Stimulated activated CD4-positive, alpha-beta T cell treated with anti-CD3 and anti-CD28 coated beads, TNF-alpha, amount 100 ng/mL, for 4 hours (primary cell): ENCODE results near the gene ALPL.
A peak's percentile ranks its signal among the peaks of the same experiment; 100 is the strongest.
"Not testable (repeated sequence)": the region's sequence is repeated elsewhere in the genome, so short reads cannot be mapped to it uniquely, and the experiment has no call there.

Source experiments
- DNase-seq, 3 experiments: peaks; one replicate each; pipeline ENCODE4 v3.0.0-alpha.2; 2020; ENCODE audit warnings: low read depth in 3 of 3

Gene ALPL

DNA sequence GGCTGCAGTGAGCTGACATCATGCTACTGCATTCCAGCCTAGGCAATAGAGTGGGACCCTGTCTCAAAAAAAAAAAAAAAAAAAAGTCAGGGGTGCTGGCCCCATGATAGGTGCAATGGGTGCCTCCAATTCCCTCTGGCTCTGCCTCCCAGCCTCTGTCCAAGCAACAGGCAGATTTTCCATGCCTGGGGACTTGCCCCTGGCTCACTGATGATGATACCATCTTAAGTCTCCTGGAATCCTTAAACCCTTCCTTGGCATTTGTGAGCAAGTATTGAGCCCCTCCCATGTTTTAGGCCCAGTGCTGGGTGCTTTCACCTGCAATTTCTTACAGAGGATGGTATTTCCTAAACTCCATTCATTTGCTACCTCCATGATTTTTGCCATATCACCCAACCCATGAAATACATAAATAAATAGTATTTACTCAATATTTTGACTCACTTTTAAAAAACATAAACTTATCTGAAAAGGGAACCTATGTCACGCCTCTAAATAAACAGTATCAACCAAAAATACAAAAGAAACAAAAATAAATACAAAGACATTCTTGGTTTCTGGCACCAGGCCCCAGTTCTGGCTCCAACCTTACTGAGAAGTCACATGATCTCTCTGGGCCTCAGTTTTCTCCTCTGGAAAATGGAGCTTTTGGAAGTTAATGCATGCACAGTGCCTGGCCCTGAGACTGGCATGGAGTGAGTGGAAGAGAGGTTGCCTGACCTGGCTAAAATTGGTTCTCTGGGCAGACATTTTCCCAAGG lies 1.5 kb upstream of the ALPL start:
- DNase-seq = no peak

DNA sequence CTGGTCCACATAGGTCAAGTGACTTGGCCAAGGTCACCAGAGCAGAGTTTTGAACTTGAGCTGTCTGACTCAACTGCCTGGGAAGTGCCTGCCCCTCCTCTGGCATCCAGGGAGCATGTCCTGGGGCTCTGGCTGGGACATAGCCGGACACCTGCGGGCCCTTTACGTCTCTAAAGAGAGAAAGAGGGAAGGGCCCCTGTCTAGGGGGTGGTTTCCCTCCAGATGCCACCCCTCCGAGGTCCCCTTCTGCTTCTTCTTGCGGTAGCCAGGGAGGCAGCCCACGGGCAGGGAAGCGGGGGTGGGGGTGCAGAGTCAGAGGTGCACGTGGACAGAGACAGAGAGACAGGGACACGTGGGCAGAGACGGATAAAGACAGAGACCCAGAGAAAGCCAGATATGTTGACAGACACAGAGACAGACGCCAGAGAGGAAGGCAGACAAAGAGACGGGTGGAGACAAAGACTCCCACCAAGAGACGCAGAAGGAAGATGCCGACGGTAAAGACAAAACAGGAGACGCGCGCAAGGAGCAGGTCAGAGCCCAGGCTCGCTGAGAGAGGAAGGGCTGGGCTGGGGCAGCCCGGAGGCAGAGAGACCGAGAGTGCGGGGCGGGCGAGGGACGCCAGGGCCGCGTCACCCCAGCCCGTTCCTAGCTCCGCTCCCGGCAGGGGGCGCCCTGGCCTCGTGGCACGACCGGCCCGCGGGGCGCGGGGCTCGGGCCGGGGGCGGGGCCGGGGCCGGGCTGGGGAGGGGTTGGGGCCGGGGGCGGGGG lies 458 bp upstream of the ALPL start:
- DNase-seq = peak; percentile 35 to 58 (median 39)

DNA sequence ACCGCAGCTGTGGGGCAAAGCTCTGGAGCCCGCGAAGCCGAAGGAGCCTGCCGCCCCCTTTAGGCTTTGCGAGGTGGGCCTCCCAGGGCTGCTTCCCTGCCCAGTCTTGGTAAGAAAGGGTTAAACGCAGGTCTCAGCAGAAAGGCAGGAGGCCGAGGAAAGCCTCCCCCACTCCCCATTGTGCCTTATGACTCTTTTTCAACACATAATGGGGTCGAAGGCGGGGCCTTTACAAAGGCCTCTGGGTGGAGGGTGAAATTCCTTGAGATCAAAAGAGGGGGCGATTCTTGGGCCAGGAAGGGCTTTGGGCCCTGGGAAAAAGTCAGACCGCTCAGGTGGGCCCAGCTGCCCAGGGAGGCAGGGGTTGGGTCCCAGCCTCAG lies 880 bp downstream of the ALPL start:
- no peak for DNase-seq

DNA sequence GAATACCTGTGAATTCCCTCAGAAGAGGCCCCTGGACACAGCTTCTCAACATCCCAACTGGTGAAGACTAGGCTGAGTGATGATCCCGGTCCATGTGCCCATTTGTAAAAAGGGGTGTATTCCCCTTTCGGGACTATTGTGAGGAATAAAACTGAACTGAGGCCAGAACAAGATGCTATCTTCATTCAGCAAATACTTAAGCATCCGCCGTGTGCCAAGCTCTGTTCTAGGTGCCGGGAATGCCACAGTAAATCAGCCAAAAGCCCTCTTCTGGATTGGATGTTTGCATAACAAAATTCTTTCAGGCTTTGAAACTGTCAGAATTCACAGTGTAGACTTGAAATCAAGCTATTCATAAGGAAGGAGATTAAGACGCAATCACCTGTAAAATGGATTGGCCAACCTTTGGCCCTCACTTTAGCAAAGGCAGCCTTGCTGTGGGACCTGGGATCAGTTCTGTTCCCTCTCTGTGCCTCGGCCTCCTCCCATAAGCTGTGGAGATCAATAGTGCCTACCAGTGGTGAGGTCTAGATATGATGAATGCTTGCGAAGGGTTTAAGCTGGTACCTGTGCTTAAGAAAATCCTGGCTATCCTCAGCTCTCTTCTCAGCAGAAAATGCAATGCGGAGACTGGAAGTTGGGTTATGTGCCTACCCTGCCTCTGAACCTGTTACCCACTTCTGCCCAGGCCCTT lies 1.8 kb downstream of the ALPL start:
- DNase-seq = no peak

DNA sequence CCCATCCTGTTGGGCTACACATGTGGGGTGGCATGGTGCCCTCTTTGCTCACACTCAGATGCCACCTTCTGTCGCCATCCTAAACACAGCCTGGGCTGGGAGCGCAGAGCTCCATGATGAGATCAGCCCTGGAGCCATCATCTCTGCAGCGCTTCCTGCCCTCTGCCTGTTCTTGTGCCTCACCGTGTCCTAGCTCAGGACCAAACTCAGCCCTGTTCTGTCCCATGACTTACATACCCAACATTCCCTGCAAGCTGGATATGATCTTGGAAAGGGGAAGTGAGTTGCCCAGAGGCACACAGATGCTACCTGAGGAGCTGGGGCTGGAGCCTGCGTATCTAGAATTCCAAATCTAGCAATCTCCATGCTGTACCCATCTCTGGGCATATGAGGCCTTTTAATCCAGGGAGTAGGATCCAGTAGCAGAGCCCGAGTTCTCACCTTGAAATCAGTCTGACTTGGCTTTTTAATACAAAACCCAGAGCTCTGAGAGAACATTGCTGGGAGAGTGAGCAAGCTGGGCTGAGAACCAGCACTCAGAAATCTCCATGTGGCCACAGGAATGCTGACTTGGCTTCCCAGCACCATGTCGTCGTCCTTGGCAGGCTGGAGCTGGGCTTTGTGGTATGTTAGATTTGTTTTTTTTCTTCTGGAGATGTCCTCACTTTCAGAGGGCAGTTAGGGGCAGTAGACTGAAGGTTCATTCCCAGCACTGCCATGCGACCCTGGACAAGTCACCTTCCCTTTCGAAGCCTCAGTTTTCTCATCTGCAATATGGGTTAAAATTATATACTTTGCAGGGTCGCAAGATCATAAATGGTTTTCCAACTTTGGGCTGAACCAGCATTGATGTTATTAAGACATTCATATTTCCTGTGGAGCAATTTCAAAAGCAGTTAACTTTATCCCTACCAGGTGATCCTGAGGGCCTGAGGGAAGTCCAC lies 2.6 kb downstream of the ALPL start:
- no peak for DNase-seq

DNA sequence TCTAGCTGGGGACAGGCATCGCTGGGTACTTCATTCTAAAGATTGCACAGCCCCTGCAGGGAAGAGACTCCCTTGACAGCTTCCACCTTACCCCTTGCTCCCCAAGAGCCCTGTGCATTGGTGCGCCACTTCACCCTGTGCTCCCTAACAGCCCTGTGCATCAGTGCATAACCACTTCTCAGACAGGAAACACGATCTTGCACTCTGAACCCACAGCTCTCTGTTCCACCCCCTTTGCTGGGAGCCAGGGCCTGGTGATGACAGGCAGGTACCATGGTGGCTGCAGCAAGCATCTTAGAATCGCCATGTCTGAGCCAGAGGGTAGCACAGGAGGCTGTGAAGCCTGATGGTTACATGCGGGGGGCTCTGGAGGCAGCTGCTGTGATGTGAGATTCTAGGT lies 5.0 kb downstream of the ALPL start:
- no peak for DNase-seq

DNA sequence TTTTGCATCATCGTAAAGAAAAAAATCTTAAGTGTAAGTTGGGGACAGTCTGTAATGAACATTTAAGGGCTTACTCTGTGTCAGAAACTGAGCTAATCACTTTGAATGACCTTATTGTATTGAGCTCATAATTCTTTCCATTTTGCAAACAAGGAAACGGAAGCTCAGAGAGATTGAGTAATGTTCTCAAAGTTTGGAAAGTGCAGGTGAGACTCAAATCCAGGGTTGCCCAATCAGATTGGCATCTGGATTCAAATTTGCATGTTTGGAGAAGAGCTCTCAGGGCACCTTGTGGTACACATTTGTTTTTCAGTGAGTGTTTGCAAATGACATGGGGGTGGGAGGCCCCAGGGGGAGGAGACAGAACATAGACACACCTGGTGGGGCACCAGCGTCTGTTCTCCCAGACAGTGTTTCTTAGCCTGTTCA lies 8.0 kb downstream of the ALPL start:
- DNase-seq = no peak

DNA sequence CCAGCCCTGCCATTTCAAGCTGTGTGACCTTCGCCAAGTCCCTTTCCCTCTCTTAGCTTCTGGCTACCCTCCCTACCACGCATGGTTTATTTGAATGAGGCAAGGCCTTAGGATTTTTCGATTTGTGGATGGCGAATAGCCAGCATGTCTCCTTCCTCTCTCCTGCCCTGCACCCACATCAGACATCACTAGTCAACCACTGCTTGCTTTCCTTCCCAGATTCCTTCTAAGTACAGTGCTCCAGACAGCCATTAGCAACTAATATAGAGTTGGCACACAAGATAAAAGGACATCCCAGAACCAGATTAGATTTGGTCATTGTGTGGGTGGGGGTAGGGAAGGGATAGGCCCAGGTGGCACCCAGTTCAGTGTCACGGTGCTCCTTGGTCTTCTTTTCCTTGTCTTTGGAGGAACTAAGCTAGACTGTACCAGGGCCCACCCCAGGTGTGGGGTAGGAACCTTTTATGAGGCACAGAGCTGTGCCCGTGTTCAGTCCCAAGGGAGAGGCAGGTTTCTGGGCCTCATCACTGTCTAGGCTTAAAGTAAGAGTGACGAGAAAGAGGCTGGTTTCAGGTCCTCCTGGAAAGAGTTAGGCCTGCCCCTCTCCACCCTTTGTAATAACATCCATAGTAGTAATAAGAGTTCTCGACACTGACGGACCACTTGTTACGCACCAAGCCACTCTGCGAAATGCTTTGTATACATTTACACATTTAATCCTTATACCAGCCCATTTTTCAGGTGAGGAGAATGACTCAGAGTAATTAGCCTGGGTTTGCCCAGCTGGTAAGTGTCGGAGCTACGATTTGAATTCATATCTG lies 8.6 kb downstream of the ALPL start:
- DNase-seq = no peak

DNA sequence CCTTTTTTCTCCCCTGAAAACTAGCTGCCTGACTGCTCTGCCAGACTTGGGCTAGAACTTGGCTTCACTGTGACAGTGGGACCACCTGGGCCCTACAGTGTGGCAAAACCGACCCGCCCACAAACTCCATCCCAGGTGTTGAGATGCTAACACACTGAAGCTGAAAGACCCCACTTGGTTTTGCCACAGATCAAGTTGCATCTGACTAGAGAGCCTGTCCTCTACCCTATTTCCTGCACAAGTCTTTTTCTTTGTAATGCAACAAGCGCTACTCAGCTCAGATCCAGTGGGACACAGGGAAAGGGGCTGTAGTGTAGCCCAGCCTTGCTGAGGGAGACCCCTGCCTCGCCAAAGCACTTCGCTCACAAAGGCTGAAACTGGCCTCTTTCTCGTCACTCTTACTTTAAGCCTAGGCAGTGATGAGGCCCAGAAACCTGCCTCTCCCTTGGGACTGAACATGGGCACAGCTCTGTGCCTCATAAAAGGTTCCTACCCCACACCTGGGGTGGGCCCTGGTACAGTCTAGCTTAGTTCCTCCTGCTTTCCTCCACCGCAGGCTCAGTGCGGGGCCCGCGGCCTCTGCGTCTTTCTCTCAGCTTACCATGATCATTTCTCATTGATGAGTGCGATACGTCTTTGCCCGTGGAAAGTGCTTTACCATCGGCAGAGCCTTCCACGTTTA lies 9.7 kb downstream of the ALPL start:
- no peak for DNase-seq

DNA sequence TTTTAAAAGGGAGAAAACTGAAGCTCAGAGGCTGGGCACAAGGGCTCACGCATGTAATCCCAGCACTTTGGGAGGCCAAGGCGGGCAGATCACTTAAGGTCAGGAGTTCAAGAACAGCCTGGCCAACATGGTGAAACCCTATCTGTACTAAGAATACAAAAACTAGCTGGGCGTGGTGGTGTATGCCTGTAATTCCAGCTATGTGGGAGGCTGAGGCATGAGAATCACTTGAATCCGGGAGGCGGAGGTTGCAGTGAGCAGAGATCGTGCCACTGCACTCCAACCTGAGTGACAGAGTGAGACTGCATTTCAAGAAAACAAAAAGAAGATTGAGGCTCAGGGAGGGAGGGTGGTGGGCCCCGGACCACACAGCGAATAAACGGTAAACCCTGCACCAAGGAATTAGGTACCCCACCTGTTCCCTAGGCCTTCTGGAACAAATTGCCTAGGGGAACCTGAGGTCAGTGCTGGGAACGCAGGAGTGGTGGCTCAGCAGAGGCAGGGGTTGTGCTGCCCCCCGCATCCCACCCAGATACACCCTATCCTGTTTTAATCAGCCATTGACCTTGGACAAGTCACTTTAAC lies 10.4 kb downstream of the ALPL start:
- DNase-seq = not testable (repeated sequence)

DNA sequence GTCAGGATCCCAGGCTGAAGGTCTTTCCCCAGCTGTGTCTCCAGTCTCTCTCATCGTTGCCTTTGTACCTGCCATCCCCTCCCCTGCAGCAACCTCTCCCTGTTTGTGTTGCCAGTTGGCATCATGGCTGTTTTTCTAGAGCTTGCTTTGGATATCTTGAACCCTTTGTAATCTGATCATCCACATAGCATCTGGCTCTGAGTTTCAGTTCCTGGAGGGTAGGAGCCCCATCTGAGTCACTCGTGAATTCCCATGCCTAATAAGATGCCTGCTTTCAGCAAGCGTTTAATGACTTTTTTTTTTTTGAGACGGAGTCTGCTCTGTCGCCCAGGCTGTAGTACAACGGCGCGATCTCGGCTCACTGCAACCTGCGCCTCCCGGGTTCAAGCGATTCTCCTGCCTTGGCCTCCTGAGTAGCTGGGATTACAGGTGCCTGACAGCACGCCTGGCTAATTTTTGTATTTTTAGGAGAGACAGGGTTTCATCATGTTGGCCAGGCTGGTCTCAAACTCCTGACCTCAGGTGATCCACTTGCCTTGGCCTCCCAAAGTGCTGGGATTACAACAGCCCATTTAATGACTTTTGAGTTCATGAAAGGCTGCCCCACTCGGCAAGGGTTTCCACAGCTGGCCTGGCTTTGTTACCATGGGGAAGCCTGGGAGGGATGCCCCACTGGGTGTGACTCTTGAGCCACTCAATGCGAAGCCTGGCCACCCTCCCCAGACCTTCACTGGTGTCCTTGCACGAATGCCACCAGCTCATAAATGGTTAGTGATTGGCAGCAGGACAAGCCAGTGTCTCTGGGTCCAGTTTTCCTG lies 11.9 kb downstream of the ALPL start:
- no peak for DNase-seq

DNA sequence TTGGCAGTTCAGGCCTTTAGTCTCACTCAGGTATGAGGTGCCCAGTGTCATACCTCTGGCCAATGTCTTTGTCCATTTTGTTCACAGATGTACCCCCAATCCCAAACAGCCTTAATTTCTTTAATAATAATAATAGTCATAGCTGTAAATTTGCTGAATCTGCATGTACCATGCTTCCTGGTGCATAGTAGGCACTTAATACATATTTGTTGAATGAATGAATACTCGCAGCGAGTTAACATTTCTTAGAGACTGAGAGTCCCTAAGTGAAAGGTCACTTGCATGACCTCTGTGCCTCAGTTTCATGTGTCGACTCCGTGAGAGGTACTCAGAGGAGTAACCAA lies 12.5 kb downstream of the ALPL start:
- DNase-seq = no peak

DNA sequence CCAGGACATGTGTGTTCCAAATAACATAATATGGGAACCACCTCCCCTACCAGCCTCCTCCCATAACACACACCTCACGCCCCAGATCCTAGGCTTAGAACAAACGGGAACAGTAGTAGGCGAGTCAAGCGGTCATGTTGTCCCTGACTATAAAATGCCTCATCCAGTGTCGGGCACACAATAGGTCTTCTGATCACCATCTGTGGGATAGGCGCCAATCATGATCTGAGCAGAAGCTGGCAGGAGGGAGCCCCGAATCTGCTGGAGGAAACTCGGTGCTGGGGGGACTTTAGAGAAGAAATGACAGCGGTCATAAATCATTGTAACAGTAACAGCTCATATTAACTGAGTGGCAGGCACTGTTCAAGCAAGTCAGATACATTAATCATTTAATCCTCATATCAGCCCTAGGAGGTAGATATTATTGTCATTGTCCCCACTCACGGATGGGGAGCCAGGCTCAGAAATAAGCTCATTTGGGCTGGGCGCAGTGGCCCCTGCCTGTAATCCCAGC lies 13.4 kb downstream of the ALPL start:
- no peak for DNase-seq

DNA sequence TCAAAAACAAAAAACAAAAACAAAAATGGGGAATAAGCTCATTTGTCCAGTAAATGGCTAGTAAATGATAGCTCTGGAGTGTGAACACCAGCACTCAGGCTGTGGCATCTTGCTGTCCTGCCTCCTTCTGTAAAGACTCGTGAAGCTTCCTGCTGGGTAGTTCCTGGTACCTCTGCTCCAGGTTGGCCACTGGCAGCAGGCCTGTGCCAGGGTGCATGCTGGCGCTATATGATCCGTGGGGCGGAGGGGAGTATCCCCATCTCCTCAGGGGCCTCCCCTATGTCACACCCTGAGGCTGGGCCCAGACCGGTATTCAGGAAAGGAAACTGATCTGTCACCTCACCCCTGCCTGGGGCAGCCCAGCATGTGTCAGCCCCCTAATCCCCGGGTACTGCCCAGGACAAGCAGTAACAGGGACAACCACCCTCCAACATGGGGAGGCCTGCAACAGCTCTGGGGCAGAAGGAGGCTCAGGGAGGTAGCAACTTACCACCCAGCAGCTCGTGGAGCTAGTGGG lies 14.1 kb downstream of the ALPL start:
- DNase-seq = no peak

DNA sequence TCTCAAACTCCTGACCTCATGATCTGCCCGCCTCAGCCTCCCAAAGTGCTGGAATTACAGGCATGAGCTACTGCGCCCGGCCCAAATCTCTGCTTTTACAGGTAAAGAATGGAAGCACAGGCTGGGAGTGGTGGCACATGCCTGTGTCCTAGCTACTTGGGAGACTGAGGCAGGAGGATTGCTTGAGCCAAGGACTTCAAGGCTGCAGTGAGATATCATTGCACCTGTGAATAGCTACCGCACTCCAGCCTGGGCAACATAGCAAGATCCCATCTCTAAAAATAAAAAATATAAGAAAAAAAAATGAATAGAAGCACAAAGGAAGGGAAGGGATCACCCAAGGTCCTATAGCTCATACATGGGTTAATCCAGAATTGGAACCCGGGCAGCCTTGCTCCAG lies 15.0 kb downstream of the ALPL start:
- no peak for DNase-seq

DNA sequence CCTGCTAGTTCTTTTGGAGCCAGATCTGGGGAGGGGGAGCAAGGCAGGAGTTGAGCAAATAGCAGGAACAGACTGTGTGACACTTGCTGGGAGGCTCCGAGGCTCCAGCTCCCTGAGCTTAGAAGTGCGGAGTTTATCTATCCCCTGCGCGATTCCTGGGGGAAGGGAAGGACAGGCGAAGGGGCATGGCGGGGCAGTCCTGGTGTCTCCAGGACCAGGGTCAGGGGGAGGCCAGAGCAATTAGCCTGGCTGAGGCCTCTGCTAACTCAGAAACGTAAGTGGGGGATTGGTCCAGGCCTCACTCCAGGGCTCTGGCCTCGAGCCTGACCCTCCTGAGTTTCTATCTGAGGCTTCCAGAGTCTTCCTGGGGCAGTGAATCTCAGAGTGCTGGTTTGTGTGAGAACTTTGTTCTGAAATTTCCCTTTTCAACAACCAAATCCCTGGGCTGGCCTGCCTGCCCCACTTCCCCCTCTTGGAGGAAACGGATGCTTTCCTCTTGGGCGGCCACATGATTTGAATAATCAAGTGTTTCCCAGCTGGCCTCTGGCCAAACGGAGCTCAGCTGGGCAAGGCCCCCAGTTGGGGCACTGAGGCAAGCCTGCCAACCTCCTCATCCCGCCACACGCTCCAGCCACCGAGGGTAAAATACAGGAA lies 15.6 kb downstream of the ALPL start:
- DNase-seq = no peak

DNA sequence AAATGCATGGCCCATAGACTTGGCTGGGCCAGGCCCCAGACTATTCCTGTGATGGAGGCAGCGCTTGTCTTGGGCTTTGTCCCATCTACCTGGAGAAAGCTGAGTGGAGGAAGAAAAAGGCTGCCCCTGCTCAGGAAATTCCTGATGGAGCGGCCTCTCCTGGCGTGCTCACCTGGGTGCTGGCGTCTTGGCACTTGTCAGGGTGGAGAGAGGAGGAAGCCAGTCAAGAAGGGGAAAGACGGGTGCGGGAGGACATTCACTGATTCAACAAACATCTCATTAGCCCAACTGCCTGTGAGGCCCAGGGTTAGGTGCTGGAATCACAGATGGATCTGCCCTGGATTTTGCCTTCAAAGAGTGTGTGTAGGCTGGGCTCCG lies 16.1 kb downstream of the ALPL start:
- DNase-seq = no peak

DNA sequence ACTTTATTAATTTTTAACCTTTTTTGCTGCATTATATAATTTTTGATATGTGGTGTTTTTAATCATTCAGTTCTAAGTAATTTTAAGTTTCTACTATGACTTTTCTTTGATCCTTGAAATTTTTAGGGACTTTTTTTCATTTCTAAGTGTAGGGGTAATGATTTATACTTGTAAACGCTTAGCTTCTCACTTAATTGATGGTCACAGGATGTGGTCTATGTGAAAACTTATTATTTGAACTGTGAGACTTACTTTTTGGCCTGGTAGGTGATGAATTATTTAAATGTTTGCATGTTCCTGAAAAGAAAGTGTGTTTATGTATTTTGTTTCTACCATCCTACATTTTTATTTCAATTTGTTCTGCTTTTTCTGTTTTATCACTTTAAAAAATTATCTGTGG lies 17.2 kb downstream of the ALPL start:
- DNase-seq = no peak
